ENCODE results near the gene CCNDBP1. TPM values are rescaled to one million over a fixed set of nuclear protein-coding genes. Genes with fewer than 3 reads are reported as not detected.
"Not testable (repeated sequence)": the region's sequence is repeated elsewhere in the genome, so short reads cannot be mapped to it uniquely, and the experiment has no call there.

The CCNDBP1 gene
- total RNA-seq, 1 donor from 2014 or later = 54.6 TPM

DNA sequence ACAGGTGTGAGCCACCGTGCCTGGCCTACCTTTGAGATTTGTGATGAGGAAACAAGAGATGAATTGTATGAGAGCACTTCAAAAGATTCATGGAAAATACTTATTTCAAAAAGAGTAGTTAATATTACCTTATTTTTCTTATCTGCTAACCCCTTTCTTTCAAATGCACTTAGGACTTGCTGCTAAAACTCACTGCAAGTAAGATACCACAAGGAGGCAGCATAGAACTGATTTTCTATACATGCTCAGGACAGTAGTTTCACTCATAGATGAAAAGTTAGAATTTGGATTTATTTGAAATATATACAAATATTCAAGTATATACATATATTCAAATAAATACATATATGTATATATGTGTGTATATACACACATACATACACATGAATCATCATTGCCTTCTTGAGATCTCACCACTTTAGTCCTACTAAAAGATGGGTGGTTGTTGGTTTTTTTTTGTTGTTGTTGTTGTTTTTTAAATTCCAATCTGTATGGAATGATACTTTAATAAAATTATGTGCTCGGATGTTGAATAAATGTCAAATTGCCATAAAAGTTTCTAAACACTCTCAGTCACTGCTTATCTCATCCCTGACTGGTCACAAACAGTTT lies 2.4 kb downstream of the CCNDBP1 start:
- ATAC-seq = no peak
- intact Hi-C loops (cut with DNase I) = loop anchor here (1.0 kb wide), 1 partner anchor 17 kb away; no protein-coding TSS in a partner anchor

DNA sequence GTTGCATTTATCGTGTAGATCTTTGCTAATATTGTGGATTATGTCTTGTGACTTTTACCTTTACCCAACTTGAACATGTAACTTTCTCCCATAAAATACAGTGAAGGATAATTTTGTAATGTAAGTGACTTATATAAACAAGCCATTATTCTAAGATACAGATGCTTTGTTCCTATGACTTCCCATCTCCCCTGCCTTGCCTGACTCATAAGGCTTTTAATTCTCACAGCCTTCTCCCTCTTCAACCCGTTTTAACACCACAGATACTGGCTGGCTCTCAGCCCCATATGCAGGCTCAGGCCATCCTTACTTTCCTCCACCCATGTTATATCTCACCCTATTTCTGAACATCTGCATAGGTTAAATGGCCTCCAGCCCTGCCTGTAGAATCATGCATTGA lies 4.1 kb downstream of the CCNDBP1 start:
- intact Hi-C loops (cut with DNase I) = no loop called here
- ATAC-seq = no peak
- no peak for DNase-seq (ENCODE audit: missing footprints)

More for the DNA sequence above, 2.4 kb downstream of the CCNDBP1 start:
- no peak for DNase-seq (ENCODE audit: missing footprints)

DNA sequence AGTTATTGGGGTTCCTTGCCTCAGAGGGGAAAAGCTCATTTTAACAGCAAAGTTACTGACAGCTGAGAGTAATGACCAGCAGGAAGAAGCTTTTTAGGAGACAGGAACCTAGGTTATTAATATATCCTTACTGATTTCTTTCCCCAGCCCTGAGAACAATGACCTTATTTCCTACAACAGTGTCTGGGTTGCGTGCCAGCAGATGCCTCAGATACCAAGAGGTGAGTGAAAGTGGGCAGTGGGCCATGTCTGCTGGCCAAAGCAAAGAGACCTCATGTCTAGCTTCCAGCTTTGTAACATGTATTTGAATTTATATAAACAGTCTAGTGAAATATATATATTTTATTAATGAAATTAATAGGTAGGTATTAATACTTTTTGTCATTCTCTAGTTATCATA lies 5.0 kb downstream of the CCNDBP1 start:
- ATAC-seq (peak; percentile 47), DNase-seq (ENCODE audit: missing footprints) (peak; percentile 87)
- intact Hi-C loops (cut with DNase I) = no loop called here

DNA sequence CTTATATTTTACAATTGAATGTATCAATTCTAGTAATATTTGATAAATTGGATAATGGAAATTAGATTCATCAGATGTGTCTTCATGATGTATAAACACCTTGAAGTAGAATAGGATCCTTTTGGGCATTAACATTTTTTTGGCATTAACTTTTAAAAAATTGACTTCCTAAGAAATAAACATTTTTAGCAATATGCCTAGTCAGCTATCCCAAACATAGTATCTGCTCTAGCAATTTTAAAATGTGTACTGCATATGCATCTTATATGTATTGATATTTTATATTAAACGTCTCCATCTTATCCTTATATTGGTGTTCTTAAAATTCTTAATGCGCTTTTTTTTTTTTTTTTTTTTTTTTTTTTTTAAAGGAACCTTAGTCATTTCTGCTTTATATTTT lies 8.5 kb downstream of the CCNDBP1 start:
- intact Hi-C loops (cut with DNase I) = no loop called here
- DNase-seq (ENCODE audit: missing footprints) = no peak

DNA sequence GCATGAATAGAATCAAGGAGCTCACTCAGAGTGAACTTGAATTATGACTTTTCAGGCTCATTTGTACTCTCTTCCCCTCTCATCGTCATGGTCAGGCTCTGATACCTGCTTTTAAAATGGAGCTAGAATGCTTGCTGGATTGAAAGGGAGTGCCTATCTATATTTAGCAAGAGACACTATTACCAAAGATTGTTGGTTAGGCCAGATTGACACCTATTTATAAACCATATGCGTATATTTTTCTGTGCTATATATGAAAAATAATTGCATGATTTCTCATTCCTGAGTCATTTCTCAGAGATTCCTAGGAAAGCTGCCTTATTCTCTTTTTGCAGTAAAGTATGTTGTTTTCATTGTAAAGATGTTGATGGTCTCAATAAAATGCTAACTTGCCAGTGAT lies 9.6 kb downstream of the CCNDBP1 start:
- ATAC-seq = no peak
- intact Hi-C loops (cut with DNase I) = no loop called here
- no peak for DNase-seq (ENCODE audit: missing footprints)

More for the DNA sequence above, 8.5 kb downstream of the CCNDBP1 start:
- no peak for ATAC-seq

DNA sequence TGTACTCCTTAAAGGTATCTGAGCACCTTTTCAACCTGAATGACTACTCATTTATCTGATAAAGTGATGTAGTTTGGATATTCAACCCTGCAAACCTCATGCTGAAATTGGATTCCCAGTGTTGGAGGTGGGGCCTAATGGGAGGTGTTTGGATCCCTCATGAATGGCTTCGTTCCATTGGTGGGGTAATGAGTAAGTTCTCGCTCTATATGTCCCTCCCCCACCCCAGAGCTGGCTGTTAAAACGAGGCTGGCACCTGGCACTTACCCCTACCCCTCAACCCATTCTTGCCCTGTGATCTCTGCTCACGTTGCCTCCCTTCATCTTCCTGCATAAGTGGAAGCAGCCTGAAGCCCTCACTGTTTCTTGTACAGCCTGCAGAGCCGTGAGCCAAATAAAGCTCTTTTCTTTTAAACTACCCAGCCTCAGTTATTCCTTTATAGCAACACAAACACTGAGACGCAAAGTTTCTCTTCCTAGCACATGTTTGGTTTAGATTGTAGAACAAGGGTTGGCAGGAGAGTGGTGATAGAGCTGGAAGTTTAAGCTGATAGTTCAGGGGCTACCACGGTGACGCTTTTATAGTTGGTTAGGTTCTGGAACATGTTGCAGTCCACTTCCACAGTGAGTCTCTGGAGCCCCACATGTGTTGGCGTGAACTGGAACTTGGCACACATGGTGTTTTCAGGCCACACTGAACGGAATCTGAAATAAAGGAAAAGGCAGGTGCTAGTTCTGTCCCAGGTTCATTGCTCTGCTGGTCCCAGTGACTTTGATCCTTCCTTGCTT lies 11.8 kb downstream of the CCNDBP1 start:
- DNase-seq (ENCODE audit: missing footprints) (no peak), ATAC-seq (peak; percentile 48)
- intact Hi-C loops (cut with DNase I) = no loop called here

DNA sequence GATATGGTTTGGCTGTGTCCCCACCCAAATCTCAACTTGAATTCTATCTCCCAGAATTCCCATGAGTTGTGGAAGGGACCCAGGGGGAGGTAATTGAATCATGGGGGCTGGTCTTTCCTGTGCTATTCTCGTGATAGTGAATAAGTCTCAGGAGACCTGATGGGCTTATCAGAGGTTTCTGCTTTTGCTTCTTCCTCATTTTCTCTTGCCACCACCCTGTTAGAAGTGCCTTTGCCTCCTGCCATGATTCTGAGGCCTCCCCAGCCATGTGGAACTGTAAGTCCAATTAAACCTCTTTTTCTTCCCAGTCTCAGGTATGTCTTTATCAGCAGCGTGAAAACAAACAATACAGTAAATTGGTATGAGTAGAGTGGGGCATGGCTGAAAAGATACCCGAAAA lies 12.6 kb downstream of the CCNDBP1 start:
- ATAC-seq; DNase-seq (ENCODE audit: missing footprints): not testable (repeated sequence)

DNA sequence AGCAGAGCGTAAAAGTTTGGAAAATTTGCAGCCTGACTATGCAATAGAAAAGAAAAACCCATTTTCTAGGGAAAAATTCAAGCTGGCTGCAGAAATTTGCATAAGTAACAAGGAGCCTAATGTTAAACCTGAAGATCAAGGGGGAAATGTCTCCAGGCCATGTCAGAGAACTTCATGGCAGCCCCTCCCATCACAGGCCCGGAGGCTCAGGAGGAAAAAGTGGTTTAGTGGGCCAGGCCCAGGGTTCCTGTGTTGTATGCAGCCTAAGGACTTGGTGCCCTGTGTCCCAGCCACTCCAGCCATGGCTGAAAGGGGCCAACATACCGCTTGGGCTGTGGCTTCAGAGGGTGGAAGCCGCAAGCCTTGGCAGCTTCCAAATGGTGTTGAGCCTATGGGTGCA lies 13.4 kb downstream of the CCNDBP1 start:
- intact Hi-C loops (cut with DNase I); ATAC-seq; DNase-seq (ENCODE audit: missing footprints): not testable (repeated sequence)

More for the DNA sequence above, 12.6 kb downstream of the CCNDBP1 start:
- intact Hi-C loops (cut with DNase I) = not testable (repeated sequence)

- intact Hi-C loops (cut with DNase I) = no loop called here
- ATAC-seq = no peak
- no peak for DNase-seq (ENCODE audit: missing footprints)
Observed at GRCh38 chr15:43198992-43199391, 13.8 kb downstream of the CCNDBP1 start.

DNA sequence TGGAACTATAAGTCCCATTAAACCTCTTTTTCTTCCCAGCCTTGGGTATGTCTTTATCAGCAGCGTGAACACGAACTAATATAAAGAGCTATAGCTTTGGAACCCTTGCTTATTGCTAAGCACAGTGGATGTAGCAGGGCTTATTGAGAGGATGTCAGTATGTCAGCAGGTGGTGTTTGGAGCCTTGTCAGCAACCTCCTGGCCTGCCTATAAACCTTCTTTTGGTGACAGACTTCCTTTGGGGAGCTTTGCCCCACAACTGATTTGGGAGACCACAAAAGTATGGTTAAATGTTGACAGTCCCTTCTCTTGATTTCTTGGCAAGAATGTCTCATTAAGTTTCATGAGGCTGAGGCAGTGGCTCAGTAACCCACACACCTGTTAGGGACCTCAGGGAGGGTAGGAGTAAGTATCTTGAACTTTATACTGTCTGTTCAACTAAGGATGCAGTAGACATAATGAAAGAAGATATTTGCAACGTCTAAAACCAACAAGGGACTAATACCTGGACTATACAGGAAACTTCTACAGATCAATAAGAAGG lies 14.8 kb downstream of the CCNDBP1 start:
- no peak for ATAC-seq
- DNase-seq (ENCODE audit: missing footprints) = no peak
- intact Hi-C loops (cut with DNase I) = no loop called here

- intact Hi-C loops (cut with DNase I) = loop anchor here (1.0 kb wide), 1 partner anchor 17 kb away; no protein-coding TSS in a partner anchor
- DNase-seq (ENCODE audit: missing footprints) (peak; percentile 78), ATAC-seq (peak; percentile 59)
Observed at GRCh38 chr15:43204016-43204901, 19.1 kb downstream of the CCNDBP1 start.

- intact Hi-C loops (cut with DNase I) = no loop called here
- DNase-seq (ENCODE audit: missing footprints) (no peak), ATAC-seq (no peak)
Observed at GRCh38 chr15:43206054-43206453, 20.9 kb downstream of the CCNDBP1 start.

- intact Hi-C loops (cut with DNase I) = no loop called here
- no peak for ATAC-seq
- no peak for DNase-seq (ENCODE audit: missing footprints)
Observed at GRCh38 chr15:43207024-43207423, 21.8 kb downstream of the CCNDBP1 start.

- DNase-seq (ENCODE audit: missing footprints) (no peak), ATAC-seq (no peak)
- intact Hi-C loops (cut with DNase I) = no loop called here
Observed at GRCh38 chr15:43208052-43209002, 23.1 kb downstream of the CCNDBP1 start.

DNA sequence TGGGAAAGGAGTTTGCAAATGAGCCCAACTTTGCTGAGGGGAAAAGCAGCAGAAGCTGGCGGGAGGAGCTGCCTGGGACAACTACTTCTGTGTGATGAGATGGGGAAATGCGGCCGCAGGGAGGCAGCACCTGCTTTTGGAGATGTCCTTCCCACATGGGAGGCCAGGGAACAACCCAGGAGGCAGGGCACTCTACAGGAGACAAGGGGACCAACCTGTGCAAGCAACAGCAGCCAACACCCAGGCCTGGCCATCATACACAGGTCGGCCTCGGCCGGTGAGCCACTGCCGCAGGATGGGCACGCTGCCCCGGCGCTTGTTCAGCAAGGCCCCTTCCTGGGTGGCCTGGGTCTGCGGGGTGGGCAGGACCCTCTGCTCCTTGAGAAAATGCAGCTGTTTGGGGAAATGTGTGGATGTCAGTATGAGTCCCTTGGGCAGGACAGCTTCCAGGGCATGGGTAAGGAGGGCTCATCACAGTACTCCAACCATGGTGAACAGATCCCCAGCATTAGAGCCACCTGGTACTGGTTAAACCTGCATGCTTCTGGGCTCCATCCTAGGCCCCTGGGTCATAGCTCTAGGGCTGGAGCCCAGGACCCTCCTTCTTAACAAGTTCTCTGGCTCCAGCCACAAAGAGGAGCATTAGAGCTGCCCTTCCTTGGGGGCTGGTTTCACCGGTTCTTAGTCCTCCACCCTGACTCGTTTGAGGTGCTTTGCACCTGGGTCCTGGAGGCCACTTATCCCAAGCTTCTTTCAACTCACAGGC lies 24.0 kb downstream of the CCNDBP1 start:
- ATAC-seq = no peak
- no peak for DNase-seq (ENCODE audit: missing footprints)
- intact Hi-C loops (cut with DNase I) = no loop called here

- ATAC-seq = no peak
- intact Hi-C loops (cut with DNase I) = no loop called here
Observed at GRCh38 chr15:43210172-43210745, 25.1 kb downstream of the CCNDBP1 start.

GRCh38 chr15:43210807-43211206 lies 25.6 kb downstream of the CCNDBP1 start:
- intact Hi-C loops (cut with DNase I) = no loop called here
- ATAC-seq = no peak
- no peak for DNase-seq (ENCODE audit: missing footprints)

More at GRCh38 chr15:43210172-43210745, 25.1 kb downstream of the CCNDBP1 start:
- DNase-seq (ENCODE audit: missing footprints) = no peak

Data from Right ventricle myocardium inferior (tissue), 1 donor.